T-helper 1 cell (primary cell): ENCODE results near the gene MAFG.
"Not testable (repeated sequence)": the region's sequence is repeated elsewhere in the genome, so short reads cannot be mapped to it uniquely, and the experiment has no call there.

ENCODE experiments used
- DNase-seq, 5 donors: peaks; one replicate each; pipeline ENCODE4 v3.0.0-alpha.2; 2012 to 2020

MAFG gene

DNA sequence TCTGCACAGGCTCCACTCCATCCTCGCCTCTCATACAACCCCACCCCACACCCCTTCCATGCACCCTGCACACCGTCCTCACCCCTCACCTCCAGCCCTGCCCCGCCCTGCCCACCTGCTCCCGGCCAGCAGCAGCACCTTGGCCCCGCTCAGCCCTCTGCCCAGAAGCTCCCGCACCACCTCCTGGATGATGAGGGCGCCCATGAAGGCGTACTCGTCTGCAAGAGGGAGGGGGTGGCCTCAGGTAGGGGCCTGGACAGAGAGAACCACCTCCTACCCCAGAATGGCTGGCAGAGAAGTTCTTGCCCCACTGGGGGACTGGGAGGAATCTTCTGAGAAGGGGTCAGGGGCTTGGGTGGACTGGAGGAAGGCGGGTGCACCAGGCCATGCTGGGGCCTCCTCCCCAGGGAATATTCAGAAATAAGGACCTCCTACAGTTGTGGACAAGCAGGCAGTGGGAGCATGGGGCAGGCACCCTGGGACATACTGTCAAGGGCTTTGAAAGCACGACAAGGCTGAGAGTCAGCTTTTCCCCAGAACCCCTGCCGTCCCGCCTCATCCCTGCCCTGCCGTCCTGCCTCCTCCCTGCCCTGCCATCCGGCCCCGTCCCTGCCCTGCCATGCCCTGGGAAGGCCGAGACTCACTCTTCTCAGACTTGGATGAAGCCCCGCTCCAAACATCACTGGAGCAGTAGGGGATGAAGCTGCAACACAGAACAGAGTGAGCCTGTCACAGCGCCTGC is 30.3 kb upstream of the MAFG start:
- no peak for DNase-seq

DNA sequence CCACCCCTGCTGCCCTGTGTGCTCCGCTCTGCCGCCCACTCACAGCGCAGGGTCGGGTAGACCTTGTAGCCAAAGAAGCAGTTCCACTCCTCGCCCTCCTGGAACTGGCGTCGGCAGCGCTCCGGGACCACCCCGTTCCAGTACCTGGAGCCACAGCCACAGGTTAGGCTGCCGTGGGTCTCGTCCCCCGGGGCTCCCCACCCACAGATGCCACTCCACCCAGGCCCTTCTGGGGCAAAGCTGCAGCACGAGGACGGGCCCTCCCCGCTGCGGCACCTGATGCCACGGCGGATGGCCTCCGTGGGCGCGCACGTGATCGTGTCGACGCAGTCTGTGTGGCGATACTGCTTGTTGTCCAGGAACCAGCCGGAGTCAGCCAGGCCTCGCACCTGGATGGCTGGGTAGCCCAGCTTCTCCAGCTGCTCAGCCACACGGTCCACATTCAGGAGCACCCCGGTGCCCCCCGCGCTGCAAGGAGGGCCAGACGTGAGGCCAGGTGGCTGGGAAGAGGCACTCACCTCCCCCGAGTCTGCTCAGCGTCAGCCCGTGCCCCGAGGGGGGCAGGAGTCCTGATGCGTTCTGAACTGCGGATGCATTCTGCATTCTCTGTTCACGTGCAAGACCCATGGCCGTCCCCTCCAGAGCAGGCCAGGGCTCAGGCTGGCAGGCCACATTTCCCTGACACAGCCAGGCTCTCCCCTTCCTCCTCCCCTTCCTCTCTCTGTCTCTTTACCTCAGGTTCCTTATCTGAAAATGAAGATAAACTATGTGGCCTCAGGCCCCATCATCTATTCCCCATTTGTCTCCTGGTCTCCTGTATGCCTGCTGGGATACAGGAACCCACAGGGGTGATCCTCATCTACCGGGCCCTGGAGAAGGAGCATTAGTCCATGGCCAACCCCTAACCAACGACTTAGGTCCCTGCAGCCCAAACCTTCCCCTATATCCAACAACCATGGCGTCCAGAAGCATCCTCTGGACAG is 29.4 kb upstream of the MAFG start:
- no peak for DNase-seq

DNA sequence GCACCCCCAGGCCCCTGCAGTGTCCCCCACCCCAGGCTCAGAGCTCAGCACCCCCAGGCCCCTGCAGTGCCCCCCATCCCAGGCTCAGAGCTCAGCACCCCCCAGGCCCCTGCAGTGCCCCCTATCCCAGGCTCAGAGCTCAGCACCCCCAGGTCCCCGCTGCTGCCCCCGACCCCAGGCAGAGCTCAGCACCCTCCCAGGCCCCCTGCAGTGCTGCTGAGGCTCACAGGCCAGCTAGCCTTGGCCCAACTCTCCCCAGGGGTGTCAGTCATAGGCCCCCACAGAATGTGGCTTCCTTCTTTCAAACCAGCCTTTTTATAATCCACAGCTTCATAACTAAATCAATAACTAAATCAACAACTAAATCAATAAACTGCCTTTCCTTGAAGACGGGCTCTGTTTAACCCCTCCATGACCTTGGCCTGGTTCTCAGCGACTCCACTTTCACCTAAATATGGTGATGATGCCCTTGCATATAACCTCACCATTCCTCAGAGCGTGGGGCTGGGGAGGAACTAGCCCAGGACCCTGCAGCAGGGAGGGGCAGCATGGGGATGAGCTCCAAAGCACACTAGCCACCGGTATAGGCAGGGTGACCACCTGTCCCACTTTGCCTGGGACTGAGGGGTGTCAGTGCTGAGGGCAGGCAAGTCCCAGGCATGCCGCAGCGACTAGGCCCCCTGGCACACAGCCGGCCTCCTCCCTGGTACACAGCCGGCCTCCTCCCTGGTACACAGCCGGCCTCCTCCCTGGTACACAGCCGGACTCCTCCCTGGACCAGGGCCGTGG is 28.4 kb upstream of the MAFG start:
- DNase-seq: no peak

DNA sequence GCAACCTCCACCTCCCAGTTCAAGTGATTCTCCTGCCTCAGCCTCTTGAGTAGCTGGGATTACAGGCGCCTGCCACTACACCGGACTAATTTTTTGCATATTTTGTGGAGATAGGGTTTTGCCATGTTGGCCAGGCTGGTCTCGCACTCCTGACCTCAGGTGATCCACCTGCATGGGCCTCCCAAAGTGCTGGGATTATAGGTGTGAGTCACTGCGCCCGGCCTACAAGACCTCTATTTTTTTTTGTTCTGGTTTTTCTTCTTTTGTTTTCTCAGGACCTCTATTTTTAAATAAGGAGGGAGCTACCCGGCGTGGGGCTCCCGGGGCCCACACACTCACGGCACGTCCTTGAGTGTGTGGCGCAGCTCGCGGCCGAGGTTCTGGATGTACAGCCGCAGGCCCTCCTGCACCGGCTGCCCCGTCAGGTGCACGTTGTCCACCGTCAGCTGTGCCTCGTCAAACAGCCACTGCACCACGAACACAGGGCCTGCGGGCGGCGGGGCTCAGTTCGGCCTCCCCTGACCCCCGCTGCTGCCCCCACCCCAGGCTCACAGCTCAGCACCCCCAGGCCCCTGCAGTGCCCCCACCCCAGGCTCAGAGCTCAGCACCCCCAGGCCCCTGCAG is 27.6 kb upstream of the MAFG start:
- DNase-seq: no peak

DNA sequence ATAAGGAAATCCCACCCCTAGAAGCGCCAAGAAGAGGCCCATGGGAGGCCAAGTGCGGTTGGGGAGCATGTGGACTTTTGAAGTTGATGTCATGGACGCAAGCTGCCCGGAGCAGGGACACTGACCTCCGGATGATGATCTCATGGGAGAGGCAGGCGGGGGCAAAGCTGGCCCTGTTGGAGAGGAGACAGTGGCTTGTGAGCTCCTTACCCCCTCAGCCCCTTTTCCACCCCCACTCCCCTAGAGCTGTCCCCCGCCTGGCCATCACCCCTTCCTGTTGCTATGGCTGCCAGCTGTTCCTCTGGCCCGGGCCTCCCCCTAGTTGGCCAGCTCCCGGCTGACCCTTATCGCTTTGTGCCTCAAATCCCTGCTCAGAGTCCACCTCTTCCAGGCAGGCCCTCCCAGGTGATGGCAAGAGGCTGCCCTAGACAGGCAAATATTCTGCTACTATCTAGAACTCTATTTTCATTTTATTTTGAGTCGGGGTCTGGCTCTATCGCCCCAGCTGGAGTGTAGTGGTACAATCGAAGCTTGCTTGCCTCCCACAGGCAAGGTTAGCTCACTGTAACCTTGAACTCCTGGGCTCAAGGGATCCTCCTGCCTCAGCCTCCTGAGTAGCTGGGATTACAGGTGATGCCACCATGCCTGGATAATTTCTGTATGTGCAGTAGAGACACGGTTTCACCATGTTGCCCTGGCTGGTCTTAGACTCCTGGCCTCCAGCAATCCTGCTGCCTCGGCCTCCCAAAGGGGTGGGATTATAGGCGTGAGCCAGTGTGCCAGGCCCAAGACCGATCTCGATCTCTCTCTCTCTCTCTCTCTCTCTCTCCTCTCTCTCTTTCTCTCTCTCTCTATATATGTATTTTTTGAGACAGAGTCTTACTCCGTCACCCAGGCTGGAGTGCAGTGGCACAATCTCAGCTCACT is 26.9 kb upstream of the MAFG start:
- no peak for DNase-seq

DNA sequence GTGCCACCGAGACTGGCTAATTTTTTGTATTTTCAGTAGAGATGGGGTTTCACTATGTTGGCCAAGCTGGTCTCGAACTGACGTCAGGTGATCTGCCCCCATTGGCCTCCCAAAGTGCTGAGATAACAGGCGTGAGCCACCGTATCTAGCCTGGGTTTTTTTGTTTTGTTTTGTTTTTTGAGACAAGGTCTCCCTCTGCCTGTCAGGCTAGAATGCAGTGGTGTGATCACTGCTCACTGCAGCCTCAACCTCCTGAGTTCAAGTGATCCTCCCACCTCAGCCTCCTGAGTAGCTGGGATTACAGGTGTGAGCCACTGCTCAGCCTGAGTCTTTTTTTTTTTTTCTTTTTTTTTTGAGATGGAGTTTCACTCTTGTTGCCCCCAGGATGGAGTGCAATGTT is 25.9 kb upstream of the MAFG start:
- DNase-seq: not testable (repeated sequence)

DNA sequence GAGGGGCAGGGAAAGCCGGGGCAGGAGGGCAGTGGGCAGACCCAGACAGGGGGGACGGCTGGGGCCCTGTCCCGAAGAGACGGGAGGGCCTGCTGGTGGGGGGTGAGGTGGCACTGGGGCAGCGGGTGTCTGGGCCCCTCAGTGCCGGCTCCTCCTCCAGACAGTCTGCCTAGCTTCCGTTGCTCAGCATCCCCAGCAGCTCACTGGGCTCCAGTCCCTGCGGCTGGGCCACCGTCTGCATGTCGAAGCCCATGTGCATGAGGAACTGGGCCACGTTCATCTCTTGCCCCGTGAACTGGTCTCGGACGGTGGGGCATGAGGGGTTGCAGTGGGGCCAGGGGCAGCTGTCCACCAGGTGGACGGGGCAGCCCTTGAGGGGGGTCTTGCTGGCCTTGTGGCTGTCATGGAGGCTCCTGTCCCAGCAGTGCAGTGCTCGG is 25.3 kb upstream of the MAFG start:
- no peak for DNase-seq

DNA sequence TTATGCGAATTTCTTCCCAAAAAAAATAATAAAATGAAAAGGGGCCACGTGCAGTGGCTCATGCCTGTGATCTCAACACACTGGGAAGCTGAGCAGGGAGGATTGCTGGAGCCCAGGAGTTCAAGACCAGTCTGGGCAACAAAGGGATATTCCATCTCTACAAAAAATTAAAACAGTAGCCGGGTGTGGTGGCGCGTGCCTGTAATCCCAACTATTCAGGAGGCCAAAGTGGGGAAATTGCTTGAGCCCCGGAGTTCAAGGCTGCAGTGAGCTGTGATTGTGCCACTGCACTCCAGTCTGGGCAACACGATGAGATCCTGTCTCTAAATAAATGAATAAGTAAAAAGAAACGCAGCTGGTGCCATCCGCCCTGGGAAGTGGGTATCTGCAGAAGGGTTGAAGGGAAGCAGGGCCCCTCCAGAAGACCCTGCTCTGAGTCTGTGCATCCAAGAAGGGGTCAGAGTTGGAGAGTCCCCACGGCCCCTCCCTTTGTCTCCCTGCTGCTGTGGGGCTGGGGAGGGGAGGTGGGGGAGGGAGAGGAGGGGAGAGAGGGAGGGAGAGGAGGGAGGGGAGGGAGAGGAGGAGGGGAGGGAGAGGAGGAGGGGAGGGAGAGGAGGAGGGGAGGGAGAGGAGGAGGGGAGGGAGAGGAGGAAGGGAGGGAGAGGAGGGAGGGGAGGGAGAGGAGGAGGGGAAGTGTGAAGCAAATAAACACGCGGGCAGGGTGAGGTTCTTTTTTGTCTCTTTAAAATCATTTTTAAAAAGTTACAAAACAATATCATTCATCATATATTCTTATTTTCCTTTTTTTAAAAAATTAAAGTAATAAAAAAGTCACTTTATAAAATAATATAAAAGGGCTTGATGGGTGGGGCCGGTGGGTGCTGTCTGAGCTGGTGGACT is 24.5 kb upstream of the MAFG start:
- no peak for DNase-seq

DNA sequence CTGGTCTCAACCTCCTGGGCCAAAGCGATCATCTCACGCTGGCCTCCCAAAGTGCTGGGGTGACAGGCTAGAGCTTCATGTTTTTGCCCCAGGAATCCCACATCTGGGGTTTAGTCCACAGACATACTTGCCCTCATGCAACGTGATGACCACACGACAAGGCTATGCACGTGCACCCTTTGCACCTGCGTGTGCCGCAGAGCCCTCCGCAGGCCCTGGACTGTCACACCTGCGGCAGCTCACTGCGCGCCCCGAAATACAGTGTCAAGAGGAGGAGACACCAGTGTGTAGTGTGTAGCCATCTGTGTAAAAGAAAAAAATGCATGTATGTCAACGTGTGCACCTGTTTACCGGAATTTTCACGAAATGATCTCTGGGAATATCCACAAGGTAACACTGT is 23.0 kb upstream of the MAFG start:
- no peak for DNase-seq

DNA sequence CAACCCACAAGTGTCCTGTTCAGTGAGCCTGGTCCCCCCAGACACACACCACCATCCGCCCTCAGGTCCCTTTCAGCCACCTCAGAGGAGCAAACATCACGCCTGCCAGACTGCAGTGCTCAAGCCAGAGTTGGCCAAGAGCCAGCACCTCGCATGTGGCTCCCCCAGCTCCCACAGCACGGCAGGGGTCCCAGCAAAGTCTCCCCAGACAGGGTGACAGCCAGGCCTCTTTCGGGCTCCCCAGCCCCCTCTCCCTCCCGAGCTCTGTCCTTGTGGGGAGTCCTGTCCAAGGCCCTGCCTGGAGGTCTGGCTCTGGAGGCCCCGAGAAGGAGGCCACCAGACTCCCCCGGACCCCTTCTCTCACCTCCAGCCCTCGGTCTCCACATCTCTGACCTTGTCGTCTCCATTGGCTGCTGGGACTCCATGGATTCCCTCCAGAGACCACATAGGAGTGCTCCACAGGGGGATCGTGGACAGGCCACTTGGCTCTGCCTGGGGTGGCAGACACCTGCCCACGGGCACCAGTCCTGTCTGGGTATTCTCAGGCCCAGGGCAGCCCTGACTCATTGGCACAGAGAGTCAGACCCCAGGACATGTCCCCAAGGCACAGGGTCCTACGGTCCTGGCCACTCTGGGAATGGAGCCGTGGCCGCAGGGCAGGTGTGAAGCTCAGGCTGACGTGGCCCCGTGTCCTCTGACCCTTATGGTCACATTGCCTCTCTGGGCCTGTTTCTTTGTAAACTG is 21.3 kb upstream of the MAFG start:
- no peak for DNase-seq

DNA sequence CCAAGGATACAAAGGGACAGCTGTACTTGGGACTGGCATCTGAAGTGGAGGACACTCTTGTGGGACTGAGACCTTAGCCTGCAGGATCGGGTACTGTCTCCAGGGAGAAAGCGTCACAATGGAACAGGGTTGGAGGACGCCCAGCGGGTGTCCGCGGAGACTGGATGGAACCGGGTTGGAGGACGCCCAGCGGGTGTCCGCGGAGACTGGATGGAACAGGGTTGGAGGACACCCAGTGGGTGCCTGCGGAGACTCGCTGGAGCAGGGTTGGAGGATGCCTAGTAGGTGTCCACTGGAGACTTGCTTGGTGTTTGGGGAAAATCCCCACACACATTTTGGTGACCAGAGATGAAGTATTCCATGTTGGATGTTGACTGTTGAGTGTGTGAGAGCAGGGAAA is 19.7 kb upstream of the MAFG start, which contains the start of gene MYADML2:
MYADML2 (minus strand) TSS at position 45 of the 400 bp plus-strand sequence. CDS start 5,492 bp downstream, outside the sequence.
- DNase-seq: no peak

DNA sequence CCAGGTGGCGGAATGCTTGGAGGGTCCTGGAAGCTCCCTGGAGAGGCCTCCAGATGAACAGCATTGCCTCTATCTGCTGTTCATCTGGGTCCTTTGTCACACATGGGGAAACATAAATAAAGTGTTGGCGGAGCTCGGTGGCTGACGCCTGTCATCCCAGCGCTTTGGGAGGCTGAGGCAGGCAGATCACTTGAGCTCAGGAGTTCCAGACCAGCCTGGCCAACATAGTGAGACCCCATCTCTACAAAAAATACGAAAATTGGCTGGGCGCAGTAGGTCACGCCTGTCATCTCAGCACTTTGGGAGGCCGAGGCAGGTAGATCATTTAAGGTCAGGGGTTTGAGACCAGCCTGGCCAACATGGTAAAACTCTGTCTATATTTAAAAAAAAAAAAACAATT is 17.3 kb upstream of the MAFG start:
- DNase-seq: no peak

DNA sequence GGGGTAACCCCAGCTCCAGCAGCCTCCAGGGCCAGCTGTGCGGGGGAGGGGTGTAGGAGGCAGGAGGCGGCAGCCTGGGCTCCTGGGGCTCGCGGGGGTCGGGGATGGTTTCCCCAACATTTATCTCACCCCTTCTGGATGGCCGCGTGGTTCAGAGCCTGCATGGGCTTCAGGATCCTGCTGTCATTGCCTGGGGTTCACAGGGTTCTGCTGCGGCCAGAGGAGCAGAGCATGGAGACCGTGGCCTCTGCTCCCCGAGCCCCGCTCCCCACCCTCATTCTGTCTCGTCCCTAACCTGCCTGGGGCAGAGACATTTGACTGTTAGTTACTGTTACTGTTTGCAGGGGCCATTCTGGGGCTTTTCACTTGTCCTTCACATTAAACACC is 14.6 kb upstream of the MAFG start:
- DNase-seq: no peak

DNA sequence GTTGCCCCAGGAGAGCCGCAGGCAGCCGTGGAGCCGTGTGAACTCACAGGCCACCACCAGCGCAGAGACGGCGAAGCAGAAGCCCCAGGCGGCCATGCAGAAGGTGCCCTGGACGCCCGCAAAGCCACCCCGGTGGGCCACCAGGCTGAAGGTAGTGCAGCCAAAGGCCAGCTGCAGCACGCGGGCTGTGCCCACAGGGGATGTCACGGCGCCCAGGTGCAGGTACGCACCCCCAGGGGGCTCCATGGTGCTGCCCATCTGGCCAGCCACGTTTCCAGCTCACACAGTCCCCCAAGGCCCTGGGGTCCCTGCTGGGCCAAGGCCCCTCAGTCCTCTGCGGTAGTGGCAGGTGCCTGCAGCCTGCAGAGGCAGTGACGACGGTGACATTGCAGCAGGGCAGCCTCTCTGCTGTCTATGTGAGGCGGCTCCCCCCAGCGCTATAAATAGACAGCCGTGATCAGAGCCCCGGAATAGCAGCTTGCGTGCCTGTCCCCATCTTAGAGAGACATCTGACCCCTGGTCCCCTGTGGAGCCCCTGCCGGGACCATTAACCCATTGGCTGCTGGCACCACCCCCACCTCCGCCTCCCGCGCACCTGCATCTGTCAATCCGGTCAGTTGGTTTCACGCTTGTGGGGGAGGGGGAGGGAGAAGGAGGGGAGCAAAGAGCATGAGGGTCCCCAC is 14.1 kb upstream of the MAFG start:
- no peak for DNase-seq

DNA sequence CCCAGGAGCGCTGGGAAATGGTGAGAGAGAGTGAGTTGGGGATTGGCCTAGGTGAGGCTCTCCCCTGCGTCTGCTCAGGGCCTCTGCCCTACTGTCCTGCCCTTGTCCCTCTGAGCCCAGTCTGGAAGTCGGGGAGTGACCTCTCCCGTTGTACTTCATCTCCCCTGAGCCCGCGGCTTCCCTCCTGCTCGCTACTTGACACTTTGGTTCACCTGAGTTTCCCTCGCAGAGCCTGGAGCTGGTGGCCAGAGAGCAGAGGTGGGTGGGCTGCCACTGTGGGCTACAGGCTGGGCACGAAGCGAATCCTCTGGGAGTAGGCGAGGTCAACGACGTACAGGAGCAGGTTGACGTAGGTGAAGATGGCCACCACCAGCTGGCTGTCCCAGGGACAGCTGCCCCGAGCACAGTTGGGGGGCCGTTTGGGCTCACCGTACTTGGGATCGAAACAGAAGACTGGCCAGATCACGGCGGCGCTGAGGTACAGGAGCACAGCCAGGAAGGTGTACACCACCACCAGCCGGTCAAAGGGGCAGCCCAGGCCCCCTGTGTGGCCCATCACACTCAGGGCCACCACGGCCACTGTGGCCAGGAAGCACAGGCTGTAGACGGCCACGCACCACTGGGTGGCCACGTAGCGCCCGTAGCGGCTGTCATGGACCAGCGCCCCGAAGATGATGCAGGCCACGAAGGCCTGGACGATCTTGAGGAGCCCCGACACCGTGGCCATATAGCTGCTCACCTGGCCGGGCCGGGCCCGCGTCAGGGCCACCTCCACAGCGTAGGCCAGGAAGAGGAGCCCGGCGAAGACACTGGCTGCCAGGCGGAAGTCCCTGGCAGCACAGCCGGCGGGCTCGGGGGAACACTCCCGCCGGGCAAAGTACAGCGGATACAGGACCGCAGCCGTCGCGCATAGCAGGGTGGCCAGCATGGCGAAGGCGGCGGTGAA is 13.3 kb upstream of the MAFG start:
- DNase-seq: no peak

DNA sequence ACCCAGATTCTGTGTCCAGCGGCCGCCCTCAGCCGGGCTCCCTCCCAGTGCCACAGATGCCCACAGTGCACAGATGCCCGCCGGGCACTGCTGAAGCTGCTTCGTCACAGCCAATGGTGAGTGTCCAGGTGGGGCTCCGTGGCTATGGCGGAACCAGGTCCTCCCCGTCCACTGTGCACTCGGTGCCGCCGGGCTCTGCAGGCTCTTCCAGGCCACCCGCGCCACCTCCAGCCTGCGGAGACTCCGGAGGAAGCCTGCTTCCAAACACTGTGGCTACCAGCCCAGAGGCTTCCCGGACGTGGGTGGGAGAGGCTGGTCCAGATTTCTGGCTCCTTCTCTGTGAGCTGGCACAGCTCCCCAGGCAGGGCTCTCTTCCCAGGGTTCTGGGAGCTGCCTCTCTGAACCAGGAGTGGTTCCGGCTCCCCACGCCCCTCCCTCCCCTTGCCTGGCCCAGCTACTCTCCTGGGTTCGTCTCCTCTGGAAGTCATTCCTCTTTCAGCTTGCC is 12.4 kb upstream of the MAFG start:
- DNase-seq: no peak

DNA sequence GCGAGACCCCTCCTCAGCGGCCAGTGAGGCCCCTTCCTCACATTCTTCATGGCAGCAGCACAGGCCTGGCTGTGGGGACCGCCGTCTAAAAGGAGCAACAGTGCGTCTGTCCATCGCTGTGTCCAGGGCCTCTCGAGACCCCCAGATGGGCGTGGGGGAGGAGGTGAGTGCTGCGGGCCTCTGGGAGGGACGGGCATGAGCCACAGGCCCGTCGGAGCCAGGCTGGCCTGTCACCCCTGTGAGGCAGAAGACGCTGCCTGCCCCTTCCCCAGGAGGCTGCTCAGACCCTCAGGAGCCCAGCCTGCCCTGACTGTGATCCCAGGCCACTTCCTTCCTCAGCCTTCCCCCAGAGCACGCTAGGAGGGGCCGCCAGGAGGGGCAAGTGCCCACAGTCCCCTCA is 11.7 kb upstream of the MAFG start:
- DNase-seq: no peak

DNA sequence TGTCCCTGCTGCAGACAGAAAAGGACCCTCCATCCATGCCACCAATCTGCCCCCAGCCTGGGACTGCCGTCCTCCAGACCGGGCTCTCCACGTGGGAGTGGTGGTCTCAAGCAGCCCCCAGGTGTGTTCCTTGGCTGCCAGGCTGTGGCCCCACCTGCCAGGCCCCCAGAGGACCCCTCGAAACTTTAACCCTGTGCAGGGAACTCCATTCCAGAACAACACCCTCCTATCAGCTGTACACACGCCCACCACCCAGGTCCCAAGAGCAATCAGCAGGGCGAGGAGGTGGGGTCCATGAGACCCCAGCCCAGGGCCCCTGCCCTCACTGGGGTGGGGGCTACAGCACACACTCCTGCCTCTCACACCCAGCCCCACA is 8.2 kb upstream of the MAFG start:
- DNase-seq: no peak
